HG03280 (cell line): ENCODE data around the gene SCFD2.
"Not testable (repeated sequence)": the region's sequence is repeated elsewhere in the genome, so short reads cannot be mapped to it uniquely, and the experiment has no call there.

Experiments
- ATAC-seq: cut with Tn5 transposase; IDR thresholded peaks from one replicate; pipeline ENCODE4 v1.9.1; 2021; ENCODE audit warnings: mild to moderate bottlenecking, moderate library complexity; ENCODE audit not compliant: unreplicated experiment

SCFD2 gene

GRCh38 chr4:52840531-52841370, 525.1 kb downstream of the SCFD2 start:
- no peak for ATAC-seq

GRCh38 chr4:52838729-52839586, 526.9 kb downstream of the SCFD2 start:
- no peak for ATAC-seq

GRCh38 chr4:52837716-52838558, 527.9 kb downstream of the SCFD2 start:
- no peak for ATAC-seq

GRCh38 chr4:52836678-52837077, 529.2 kb downstream of the SCFD2 start:
- no peak for ATAC-seq

GRCh38 chr4:52836120-52836519, 529.7 kb downstream of the SCFD2 start:
- ATAC-seq, result no peak

- ATAC-seq, result not testable (repeated sequence)
These were observed 531.0 kb downstream of the SCFD2 start for GRCh38 chr4:52834641-52835456.

GRCh38 chr4:52833941-52834525, 531.8 kb downstream of the SCFD2 start:
- ATAC-seq, result no peak

- ATAC-seq, result no peak
These were observed 540.3 kb downstream of the SCFD2 start for GRCh38 chr4:52825460-52826090.

- ATAC-seq, result no peak
These were observed 541.0 kb downstream of the SCFD2 start for GRCh38 chr4:52824603-52825459.

- no peak for ATAC-seq
These were observed 541.6 kb downstream of the SCFD2 start for GRCh38 chr4:52824270-52824602.

GRCh38 chr4:52823702-52824092, 542.2 kb downstream of the SCFD2 start:
- ATAC-seq, result no peak
